SK-N-SH treated with all-trans-retinoic acid at 6 μM for 48 hours (cell line): ENCODE results near the gene SNX27.
A peak's percentile ranks its signal among the peaks of the same experiment; 100 is the strongest.
"Not testable (repeated sequence)": the region's sequence is repeated elsewhere in the genome, so short reads cannot be mapped to it uniquely, and the experiment has no call there.

Experiments
- ATAC-seq: fragments of 200-7000 bp; cut with Tn5 transposase; 3 replicates; pipeline ENCODE4 v1.9.1; 2020; ENCODE audit warnings: mild to moderate bottlenecking, moderate library complexity
- ARNTL ChIP-seq: fragments of 450-650 bp; formaldehyde crosslinking; IDR thresholded peaks from 2 replicates; pipeline ENCODE4 v1.5.0; 2020; ENCODE audit warnings: low read depth, mild to moderate bottlenecking, moderate library complexity, borderline replicate concordance
- BACH2 ChIP-seq: fragments of 250-450 bp; sonication (Bioruptor Pico); IDR thresholded peaks from 2 replicates; pipeline ENCODE4 v1.9.0; 2021; ENCODE audit warnings: mild to moderate bottlenecking, borderline replicate concordance
- CSDC2 ChIP-seq: fragments of 250-450 bp; sonication (Bioruptor Pico); IDR thresholded peaks from 2 replicates; pipeline ENCODE4 v1.5.0; 2020; ENCODE audit warnings: mild to moderate bottlenecking, moderate library complexity
- CSRNP3 ChIP-seq: fragments of 250-450 bp; sonication (Bioruptor Pico); IDR thresholded peaks from 2 replicates; pipeline ENCODE4 v1.5.1; 2021; ENCODE audit warnings: mild to moderate bottlenecking, moderate library complexity
- ESRRG ChIP-seq: fragments of 250-450 bp; sonication (Bioruptor Pico); IDR thresholded peaks from 2 replicates; pipeline ENCODE4 v1.6.1; 2021; ENCODE audit warnings: mild to moderate bottlenecking
- GLIS3 ChIP-seq: fragments of 250-450 bp; sonication (Bioruptor Pico); IDR thresholded peaks from 2 replicates; pipeline ENCODE4 v1.5.0; 2020; ENCODE audit warnings: mild to moderate bottlenecking, moderate library complexity
- ISL1 ChIP-seq: fragments of 250-450 bp; sonication (Bioruptor Pico); IDR thresholded peaks from 2 replicates; pipeline ENCODE4 v2.1.2; 2022; ENCODE audit warnings: mild to moderate bottlenecking, moderate library complexity
- OSR1 ChIP-seq: fragments of 250-450 bp; sonication (Bioruptor Pico); IDR thresholded peaks from 2 replicates; pipeline ENCODE4 v1.8.0; 2022; ENCODE audit warnings: moderate library complexity, mild to moderate bottlenecking, inconsistent platforms
- PATZ1 ChIP-seq: fragments of 250-450 bp; sonication (Bioruptor Pico); IDR thresholded peaks from 2 replicates; pipeline ENCODE4 v1.8.0; 2020; ENCODE audit warnings: mild to moderate bottlenecking, moderate library complexity, borderline replicate concordance
- PPARA ChIP-seq: fragments of 250-450 bp; sonication (Bioruptor Pico); IDR thresholded peaks from 2 replicates; pipeline ENCODE4 v1.5.0; 2020; ENCODE audit warnings: mild to moderate bottlenecking, borderline replicate concordance
- RARB ChIP-seq: fragments of 250-450 bp; sonication (Bioruptor Pico); IDR thresholded peaks from 2 replicates; pipeline ENCODE4 v1.8.0; 2021; ENCODE audit warnings: mild to moderate bottlenecking, moderate library complexity
- TCF4 ChIP-seq: fragments of 250-450 bp; sonication (Bioruptor Pico); IDR thresholded peaks from 2 replicates; pipeline ENCODE4 v1.8.0; 2021; ENCODE audit warnings: mild to moderate bottlenecking, moderate library complexity, borderline replicate concordance
- TOX ChIP-seq: fragments of 250-450 bp; sonication (Bioruptor Pico); IDR thresholded peaks from 2 replicates; pipeline ENCODE4 v1.8.0; 2021; ENCODE audit warnings: mild to moderate bottlenecking, moderate library complexity, borderline replicate concordance
- ZC3H10 ChIP-seq: fragments of 250-450 bp; sonication (Bioruptor Pico); IDR thresholded peaks from 2 replicates; pipeline ENCODE4 v1.5.1; 2021; ENCODE audit warnings: mild to moderate bottlenecking, moderate library complexity
- ZFP3 ChIP-seq: fragments of 250-450 bp; sonication (Bioruptor Pico); IDR thresholded peaks from 2 replicates; pipeline ENCODE4 v1.5.0; 2020; ENCODE audit warnings: mild to moderate bottlenecking, moderate library complexity
- ZFP30 ChIP-seq: fragments of 450-650 bp; formaldehyde crosslinking; IDR thresholded peaks from 2 replicates; pipeline ENCODE4 v1.5.0; 2022; ENCODE audit warnings: mild to moderate bottlenecking, moderate library complexity
- ZNF70 ChIP-seq: fragments of 450-650 bp; formaldehyde crosslinking; IDR thresholded peaks from 2 replicates; pipeline ENCODE4 v1.5.0; 2020; ENCODE audit warnings: mild to moderate bottlenecking, moderate library complexity
- ZNF8 ChIP-seq: fragments of 450-650 bp; formaldehyde crosslinking; IDR thresholded peaks from 2 replicates; pipeline ENCODE4 v1.5.0; 2020; ENCODE audit warnings: mild to moderate bottlenecking, moderate library complexity
- TF ChIP-seq, protein P1 (sequence below): fragments of 250-450 bp; sonication (Bioruptor Pico); IDR thresholded peaks from 2 replicates; pipeline ENCODE4 v1.5.0; 2020; ENCODE audit warnings: mild to moderate bottlenecking, moderate library complexity
- TF ChIP-seq, protein P2 (sequence below): fragments of 250-450 bp; sonication (Bioruptor Pico); IDR thresholded peaks from 2 replicates; pipeline ENCODE4 v1.8.0; 2021; ENCODE audit warnings: low read depth, mild to moderate bottlenecking, moderate library complexity, borderline replicate concordance
- TF ChIP-seq, protein P3 (sequence below): fragments of 250-450 bp; sonication (Bioruptor Pico); IDR thresholded peaks from 2 replicates; pipeline ENCODE4 v1.5.1; 2020; ENCODE audit warnings: low read depth, mild to moderate bottlenecking, moderate library complexity

The SNX27 gene

GRCh38 chr1:151680826-151681225, 69.0 kb downstream of the SNX27 start:
- peak; percentile 99 for ATAC-seq
- TF ChIP-seq TOX (CRISPR knock-in tag), result peak; percentile 56; the same call in 1 of the 2 replicates
- TF ChIP-seq PPARA (CRISPR knock-in tag), result no peak

- TF ChIP-seq CSRNP3 (CRISPR knock-in tag) (no peak), GLIS3 (CRISPR knock-in tag) (no peak), ISL1 (CRISPR knock-in tag) (no peak), PATZ1 (CRISPR knock-in tag) (no peak), CSDC2 (CRISPR knock-in tag) (no peak)
- TF ChIP-seq, protein P1, sequence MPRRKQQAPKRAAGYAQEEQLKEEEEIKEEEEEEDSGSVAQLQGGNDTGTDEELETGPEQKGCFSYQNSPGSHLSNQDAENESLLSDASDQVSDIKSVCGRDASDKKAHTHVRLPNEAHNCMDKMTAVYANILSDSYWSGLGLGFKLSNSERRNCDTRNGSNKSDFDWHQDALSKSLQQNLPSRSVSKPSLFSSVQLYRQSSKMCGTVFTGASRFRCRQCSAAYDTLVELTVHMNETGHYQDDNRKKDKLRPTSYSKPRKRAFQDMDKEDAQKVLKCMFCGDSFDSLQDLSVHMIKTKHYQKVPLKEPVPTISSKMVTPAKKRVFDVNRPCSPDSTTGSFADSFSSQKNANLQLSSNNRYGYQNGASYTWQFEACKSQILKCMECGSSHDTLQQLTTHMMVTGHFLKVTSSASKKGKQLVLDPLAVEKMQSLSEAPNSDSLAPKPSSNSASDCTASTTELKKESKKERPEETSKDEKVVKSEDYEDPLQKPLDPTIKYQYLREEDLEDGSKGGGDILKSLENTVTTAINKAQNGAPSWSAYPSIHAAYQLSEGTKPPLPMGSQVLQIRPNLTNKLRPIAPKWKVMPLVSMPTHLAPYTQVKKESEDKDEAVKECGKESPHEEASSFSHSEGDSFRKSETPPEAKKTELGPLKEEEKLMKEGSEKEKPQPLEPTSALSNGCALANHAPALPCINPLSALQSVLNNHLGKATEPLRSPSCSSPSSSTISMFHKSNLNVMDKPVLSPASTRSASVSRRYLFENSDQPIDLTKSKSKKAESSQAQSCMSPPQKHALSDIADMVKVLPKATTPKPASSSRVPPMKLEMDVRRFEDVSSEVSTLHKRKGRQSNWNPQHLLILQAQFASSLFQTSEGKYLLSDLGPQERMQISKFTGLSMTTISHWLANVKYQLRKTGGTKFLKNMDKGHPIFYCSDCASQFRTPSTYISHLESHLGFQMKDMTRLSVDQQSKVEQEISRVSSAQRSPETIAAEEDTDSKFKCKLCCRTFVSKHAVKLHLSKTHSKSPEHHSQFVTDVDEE (CRISPR knock-in tag), result no peak
- peak; percentile 70 for ATAC-seq
These were observed 70.1 kb downstream of the SNX27 start for GRCh38 chr1:151681923-151682322.

- ATAC-seq, result not testable (repeated sequence)
These were observed 71.1 kb downstream of the SNX27 start for GRCh38 chr1:151682901-151683300.

DNA sequence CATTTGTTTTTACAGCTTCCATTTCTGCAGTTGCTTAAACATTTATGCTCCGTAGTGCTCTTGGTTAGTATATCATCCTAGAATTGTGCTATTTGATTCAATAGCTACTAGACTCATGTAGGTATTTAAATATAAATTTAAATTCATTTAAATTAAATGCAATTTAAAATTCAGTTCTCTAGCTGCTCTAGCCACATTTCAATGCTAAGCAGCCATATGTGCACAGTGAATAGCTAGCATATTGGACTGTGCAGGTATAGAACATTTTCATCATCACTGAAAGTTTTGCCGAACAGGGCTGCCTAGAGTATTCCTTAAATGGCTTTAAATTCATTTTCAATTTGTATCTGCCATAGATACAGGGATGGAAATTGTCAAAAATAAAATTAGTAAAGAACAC, 72.3 kb downstream of the SNX27 start:
- no peak for TF ChIP-seq ZC3H10 (CRISPR knock-in tag)
- no peak for TF ChIP-seq ZNF8 (CRISPR knock-in tag)
- no peak for TF ChIP-seq TOX (CRISPR knock-in tag)
- no peak for TF ChIP-seq ZFP30 (CRISPR knock-in tag)
- no peak for TF ChIP-seq RARB
- TF ChIP-seq BACH2 (CRISPR knock-in tag), result no peak
- TF ChIP-seq CSDC2 (CRISPR knock-in tag), result no peak
- TF ChIP-seq, all 23 proteins: peak for 0
- ATAC-seq, result no peak

DNA sequence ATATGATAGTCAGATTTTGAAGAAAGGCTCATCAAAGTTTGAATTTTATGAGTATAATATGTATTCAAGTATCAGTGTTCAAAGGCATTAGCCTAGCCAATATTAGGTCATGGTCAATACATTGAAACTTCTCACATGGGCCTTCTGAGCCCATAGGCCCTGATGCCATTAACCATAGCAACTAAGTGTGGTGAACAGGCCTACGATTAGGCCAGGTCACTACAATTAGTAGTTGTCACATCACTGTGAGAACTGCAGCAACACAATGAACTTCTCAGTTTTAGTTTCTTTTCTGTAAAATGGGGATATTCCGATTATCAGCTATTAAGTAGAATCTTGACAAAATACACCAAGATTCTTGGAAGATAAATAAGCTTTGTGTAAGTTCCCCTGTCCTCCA, 74.7 kb downstream of the SNX27 start:
- no peak for ATAC-seq
- TF ChIP-seq ARNTL (no peak), ZC3H10 (CRISPR knock-in tag) (no peak), ZFP30 (CRISPR knock-in tag) (no peak), ZNF70 (CRISPR knock-in tag) (no peak), ZFP3 (CRISPR knock-in tag) (no peak), TOX (CRISPR knock-in tag) (no peak), RARB (no peak), ISL1 (CRISPR knock-in tag) (no peak), TCF4 (CRISPR knock-in tag) (no peak), ESRRG (CRISPR knock-in tag) (no peak), PPARA (CRISPR knock-in tag) (no peak), OSR1 (CRISPR knock-in tag) (no peak), BACH2 (CRISPR knock-in tag) (no peak)
- TF ChIP-seq, protein P2, sequence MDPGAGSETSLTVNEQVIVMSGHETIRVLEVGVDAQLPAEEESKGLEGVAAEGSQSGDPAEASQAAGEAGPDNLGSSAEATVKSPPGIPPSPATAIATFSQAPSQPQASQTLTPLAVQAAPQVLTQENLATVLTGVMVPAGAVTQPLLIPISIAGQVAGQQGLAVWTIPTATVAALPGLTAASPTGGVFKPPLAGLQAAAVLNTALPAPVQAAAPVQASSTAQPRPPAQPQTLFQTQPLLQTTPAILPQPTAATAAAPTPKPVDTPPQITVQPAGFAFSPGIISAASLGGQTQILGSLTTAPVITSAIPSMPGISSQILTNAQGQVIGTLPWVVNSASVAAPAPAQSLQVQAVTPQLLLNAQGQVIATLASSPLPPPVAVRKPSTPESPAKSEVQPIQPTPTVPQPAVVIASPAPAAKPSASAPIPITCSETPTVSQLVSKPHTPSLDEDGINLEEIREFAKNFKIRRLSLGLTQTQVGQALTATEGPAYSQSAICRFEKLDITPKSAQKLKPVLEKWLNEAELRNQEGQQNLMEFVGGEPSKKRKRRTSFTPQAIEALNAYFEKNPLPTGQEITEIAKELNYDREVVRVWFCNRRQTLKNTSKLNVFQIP (CRISPR knock-in tag), result no peak
- TF ChIP-seq, protein P3, sequence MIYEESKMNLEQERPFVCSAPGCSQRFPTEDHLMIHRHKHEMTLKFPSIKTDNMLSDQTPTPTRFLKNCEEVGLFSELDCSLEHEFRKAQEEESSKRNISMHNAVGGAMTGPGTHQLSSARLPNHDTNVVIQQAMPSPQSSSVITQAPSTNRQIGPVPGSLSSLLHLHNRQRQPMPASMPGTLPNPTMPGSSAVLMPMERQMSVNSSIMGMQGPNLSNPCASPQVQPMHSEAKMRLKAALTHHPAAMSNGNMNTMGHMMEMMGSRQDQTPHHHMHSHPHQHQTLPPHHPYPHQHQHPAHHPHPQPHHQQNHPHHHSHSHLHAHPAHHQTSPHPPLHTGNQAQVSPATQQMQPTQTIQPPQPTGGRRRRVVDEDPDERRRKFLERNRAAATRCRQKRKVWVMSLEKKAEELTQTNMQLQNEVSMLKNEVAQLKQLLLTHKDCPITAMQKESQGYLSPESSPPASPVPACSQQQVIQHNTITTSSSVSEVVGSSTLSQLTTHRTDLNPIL, result no peak
- TF ChIP-seq, protein P1 (CRISPR knock-in tag), result no peak
